Activated CD8-positive, alpha-beta memory T cell treated with anti-CD3 and anti-CD28 coated beads, Interleukin-2, amount 50 U/mL, for 1 hour (primary cell): ENCODE data around the gene TSC22D3.

Experiments used
- DNase-seq: peaks from one replicate; pipeline ENCODE4 v3.0.0-alpha.2; 2020; ENCODE audit errors: extremely low read depth

Gene TSC22D3

DNA sequence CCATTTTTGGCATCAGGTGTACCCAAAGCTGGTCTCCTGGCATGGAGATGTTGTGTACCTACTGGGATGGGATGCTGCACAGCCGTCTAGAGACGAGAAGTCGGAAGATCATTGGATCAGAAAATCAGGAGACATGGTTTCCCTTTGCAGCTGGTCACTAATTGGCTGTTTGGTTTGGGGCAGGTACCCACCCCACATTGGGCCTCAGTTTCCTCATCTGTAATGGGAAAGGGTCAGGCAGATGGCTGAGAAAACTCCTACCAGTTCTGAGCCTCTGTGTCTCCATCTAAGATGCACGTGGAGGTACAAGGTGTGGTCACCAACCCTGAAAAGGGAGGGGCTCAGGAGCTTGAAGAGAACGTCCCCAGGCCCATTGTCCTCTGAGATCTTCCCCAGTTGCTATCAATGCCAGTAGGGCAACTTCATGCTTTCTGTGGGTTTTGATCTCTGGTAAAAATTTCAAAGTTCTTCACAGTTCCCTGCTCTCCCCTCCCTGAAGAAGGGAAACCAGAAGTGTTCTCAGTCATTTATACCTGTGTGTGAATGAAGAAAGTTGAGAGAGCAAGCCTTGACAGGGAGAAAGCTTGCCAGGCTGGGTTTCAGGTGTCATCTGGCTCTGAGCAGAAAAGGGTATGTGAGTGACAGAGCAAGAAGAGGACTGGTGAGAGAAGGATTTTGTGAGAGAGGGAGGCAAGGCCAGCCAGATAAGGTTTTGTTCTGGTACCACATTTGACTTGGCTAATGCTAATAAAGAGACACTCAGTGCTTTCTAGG is 15.1 kb downstream of the TSC22D3 start:
- DNase-seq: no peak

DNA sequence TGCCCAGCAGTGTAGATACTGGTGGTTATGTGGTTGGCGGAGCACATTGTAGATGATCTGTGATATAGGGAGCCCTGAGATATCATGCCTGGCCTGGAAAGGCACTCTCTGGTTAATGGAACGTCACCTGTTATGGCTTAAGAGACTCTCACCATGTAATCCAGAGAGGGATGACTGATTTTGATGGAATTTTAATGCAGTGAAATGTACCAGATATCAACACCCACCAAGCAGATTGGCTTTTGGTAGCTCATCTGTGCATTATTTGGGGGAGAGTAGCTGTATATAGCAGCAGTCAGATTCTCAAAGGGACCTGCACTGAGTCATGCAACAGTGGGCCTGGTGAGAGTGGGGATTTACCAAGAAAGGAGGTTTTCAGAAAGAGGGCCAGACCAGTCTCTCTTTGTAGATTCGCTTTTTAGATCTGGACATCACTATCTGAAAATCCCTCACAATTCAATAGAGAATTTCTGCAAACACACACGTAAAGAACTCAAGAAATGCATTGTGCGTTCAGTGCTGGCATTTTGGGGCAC is 17.3 kb downstream of the TSC22D3 start:
- no peak for DNase-seq

DNA sequence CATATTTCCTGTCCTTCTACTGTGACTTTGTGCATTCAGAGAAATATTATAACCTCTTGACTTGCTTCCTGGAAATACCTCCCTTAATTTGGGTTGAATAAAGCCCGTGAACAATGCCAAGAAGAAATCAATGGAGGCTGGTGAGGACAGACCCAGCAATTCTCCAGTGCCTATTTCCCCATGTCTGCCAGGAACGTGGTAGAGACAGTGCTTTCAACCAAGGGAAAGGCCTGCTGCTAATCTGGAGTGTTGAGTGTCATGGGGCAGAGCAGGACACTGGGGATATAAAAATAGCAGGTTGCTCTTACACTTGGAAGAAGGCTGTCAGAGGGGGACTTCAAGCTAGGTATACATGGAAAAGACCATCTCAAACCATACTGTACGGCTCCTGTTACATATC is 19.9 kb downstream of the TSC22D3 start:
- DNase-seq: no peak

DNA sequence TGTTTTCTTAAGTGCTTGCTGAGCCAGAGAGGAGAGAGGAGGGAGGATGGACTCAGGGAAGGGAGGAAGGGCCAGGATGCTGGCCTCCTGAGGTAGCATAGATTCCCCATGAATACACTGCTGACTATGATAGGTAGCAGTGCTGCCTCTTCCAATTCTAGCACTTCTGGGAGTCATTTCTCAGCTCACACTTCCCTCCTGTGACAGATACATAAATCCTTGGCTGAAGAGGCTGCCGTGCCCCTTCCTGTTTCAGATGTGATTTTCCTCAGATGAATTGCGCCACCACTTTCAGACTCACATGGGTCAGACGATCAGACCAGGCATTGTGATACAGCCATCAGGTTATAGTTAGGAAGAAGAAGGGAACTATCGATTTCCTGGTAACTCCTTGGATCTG is 22.4 kb downstream of the TSC22D3 start:
- DNase-seq: no peak

DNA sequence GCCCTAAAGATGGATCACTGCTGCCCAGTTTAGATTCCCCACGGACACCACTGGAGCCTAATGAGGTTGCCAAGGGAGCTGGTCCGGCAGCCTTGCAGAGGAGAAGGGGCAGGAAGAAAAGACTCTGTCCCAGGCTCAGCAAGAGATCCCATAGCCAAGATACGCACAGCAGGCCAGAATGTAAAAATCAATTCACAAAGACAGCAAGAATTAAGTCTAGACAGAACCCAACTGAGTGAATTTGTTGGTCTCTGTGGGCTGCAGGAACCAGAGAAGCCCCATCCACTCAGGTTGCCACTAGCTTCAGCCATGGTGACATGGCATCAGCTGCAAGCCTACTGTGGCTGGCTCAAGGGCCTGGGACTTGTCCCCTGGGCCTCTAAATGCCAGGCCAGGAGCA is 22.9 kb downstream of the TSC22D3 start:
- DNase-seq: no peak

DNA sequence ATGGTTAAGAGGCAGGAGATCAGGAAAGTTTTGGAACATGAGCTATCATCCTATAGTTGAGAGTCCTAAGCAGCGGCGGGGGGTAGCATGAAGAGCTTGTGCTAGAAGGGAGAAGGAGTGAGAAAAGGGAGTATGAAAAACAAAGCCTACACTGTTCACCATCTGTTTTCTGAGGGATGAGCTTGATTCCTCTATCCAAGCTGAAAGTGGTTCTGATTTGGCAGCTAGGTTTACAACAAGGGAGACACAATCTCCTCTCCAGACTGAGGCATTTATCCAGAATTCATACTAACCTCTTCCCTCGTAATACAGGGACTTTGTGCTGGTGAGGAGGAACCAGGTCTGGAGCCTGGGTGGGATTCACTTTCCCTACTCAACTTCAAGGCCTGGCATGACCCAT is 23.5 kb downstream of the TSC22D3 start:
- no peak for DNase-seq

DNA sequence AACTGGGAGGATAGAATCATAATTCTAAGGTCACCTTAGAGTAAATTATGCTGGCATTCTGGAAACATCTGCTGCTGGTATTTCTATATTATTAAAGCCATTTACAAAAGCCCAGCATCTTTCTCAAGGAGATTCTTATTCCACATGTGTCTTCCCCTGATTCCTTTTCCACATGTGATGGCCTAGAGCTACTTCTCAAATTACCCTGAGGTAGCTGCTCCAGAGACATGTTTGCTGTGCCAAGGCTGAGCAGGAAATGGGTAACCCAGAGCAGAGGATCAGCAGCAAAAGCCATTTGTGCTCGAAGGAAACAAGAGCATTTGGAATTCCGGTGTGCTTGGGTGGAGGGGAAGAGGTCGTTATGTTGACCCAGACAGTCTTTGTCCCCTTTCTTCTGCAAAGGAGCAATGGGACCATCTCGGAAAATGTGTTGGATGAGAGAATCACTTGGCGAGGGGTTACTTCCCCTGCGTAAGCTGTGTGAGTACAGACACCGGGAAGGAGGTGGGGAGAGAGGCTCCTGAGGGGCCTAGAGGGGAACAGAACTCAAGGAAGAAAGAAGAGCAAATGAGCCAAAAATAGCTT is 24.6 kb downstream of the TSC22D3 start:
- no peak for DNase-seq

DNA sequence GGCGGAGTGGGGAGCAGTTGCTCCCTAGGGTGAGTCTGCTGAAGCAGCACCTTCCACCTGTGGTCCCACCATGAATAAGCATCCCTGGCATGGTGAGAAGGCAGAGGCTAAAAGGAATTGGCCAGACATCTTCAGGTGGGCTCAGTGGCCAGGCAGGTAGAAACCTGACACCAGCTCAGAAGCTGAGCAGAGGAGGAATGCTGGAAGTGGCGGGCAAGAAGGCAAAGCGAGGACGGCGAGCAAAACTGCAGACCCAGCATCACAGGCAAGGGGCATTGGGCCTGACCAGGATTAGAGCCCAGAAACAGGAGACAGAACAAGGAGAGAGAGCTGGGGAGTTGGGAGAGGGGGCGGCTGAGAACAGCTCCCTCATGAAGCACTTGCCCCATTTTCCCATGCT is 25.3 kb downstream of the TSC22D3 start:
- DNase-seq: no peak

DNA sequence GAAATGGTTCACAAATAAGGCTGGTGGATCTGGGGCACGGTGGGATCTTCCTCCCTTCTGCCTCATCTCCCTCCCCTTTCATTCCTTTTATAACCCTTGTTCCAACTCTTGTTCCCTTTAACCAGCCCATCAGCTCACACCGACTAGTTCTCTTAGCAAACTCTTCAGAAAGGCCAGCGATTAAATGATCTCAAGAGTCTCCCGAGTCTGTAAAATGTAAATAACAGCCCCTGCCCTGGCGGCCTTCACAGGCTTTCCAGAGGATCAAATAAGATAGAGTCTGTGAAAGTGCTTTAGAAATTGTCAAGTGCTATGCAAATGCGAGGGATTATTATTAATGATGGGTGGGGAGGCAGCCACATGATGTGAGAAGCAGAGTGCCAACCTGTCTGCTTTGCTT is 27.1 kb downstream of the TSC22D3 start:
- DNase-seq: no peak

DNA sequence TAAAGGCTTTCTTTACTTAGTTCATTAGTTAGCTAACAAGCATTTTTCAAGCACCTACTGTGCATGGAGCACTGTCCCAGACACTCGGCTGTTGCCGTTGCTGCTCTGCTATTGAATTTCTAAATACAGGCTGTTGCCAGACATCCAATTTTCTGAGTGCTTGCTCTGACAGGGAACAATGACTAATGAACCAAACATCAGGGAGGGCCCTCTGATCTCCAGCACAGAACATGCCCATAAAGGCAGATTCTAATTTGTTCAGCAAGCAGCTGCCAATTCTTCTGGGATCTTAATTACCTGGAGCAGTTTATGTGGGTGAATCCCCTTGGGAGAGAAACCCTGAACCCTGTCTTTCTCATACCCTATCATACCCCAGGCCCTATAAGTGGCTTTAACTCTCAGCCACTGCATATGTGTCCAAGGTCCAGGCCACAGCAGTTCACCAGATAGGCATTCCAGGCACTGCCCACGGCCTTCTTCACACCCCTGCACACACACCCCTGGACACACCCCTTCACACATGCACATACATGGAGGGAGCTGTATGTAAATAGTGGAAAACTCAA is 27.9 kb downstream of the TSC22D3 start:
- DNase-seq: no peak

DNA sequence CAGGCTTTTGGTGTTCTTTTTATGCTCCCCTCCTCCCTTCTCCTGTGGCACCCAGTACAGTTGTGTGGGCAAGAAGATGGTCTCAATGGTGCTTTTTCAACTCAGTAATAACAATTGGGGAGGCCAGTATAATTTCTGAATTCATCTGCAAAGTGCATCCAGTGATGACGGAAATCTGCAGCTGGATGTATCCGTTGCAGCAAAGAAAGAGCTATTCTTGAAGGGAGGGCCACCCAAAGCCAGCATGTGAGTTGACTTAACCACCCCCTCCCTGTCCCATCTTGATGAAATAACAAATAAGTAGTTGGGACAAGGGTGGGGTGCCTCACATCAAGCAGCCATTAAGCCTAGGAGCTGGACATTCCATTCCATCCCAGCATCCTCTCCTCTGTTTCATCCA is 30.7 kb downstream of the TSC22D3 start:
- DNase-seq: no peak

DNA sequence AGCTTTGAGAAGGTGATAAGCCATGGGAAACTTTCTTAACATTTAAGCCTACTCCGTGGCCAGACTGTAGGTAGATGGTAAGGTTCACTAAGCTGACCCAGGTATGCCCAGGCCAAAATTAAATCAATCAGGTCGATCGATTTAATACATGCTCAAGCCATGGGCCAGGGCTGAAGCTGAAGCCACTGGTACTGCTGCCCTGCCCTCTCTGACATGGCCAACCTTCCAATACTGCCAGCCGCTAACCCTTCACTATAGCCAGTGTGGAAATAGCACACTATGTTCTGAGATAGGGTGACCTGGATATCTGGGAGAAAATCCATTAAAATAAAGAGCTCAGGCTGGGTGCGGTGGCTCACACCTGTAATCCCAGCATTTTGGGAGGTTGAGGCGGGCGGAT is 31.6 kb downstream of the TSC22D3 start:
- no peak for DNase-seq

DNA sequence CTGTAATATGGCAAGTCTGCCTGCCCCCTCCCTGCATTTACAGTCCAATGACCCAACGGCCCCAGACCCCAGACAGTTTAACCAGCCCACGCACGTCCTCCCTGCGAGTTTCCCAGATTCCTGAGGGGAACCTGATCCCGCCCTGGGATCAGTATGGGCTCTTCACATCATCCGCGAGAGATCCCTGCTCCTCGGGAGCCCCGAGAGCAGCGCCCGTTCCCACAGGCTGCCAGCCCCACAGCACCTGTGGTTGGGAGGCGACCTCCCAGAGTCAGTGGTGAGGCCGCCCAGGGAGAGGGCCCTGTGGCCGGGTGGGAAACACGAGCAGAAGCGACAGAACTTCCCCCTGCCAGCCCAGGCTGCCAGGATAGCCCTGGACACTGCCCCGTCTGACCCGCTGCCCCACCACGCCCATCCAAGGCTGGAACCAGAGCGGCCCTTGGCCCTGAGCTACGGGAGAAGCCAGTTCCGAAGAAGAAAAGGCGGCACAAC is 32.8 kb downstream of the TSC22D3 start:
- DNase-seq: no peak

DNA sequence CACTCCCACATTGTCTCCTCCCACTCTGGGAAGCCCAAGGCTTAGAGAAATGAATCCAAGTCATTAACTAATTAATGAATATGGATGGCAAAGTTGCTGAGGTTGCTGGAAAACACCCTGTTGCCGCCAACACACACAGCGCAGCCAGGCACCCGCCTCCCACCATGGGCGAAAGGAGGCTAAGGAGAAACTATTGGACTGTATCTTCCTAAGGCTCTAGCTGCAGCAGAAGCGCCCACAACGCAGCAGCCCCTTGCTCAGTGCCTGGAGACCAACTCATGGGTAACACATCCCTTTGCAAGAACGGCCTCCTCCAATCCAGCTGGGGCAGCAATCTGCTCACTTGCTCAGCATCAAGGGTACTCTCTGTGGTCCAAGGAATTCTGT is 34.2 kb downstream of the TSC22D3 start:
- DNase-seq: no peak

DNA sequence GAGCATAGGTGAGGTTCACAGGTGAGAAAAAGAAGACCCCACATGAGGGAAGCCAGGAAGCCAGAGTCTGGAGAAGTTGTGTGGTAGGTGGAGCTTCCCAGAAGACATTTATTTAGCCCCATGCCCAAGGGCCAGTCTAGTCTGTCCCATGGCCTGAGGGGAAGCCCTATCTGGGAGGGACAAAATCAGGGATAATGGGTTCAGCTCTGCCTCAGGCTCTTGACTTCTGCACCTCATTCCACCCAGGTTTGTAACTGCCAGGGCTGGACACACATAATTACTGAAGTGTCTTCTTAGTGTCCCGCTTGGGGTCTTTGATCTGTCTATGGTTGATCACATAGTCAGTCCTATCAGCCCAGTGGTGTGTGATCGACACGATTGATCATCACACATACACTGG is 36.0 kb downstream of the TSC22D3 start:
- DNase-seq: no peak

DNA sequence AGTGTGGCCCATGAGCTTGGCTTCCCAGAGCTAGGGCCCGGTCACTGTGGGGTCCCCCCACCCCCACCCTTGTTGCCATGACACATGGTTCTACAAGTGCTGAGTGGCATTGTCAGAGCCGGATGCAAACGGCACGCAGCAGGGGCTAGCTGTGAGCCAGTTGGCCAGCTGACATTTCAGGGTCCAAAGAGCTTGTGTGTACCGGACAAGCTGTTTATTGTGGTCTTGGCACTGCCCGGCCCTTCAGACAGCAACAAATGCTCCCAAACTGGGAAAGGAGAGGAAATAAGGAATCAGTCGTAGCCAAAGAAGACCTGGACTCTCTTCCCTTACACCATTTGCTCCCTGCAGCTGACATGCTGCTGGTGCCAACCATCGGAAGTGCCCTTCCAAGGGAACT is 36.8 kb downstream of the TSC22D3 start:
- no peak for DNase-seq

DNA sequence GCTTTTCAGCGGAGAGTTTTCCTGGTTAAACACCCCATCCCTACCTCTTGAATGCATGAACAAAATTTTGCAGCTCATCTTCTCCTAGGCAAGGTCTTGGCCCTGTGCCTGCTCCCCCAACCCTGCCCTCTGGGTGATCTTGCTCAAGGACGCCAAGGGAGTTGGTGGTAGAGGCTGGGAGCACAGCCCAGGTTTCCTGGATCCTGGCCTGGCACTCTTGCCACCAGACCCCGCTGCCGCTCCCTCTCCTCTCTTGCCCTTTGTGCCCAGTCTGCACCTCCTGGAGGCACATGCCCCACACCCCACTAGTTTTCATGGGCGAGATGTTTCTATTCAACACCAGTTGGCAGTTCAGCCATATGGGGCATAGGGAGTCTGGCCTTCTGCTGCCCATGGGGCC is 37.3 kb downstream of the TSC22D3 start:
- no peak for DNase-seq

DNA sequence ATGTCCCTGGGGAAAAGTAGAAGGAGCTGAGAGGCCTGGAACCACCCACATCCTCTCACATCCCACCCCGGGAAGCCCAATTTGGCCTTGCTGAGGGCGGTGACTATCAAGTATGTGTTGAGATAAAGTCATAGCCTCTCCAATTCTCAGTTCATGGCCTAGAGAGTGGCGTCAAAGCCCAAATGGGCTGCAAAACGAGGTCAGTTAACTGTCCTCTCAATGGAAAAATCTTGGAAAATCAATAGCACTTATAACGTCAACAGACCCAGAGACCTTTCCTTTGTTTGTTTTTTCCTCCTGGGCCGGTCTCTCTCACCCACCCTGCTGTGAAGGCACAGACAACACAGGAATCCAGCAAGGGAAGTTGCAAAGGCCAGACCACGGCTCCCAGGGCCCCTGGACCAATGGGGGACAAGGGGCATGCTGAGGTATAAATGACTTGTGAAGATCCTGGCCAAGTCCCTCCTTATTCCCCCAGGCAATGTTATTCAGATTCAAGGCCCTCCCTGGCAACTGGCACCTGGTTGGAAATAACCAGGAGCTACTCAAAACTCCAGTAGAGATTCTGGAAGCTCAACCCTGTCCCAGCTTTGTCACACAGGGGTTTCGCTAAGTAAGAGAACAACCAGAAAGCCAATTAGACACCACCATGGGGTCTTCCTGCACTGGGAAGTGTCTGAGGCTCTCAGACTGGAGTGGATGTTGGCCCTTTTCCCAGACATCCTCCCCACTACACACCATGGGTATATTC is 38.6 kb downstream of the TSC22D3 start:
- no peak for DNase-seq

DNA sequence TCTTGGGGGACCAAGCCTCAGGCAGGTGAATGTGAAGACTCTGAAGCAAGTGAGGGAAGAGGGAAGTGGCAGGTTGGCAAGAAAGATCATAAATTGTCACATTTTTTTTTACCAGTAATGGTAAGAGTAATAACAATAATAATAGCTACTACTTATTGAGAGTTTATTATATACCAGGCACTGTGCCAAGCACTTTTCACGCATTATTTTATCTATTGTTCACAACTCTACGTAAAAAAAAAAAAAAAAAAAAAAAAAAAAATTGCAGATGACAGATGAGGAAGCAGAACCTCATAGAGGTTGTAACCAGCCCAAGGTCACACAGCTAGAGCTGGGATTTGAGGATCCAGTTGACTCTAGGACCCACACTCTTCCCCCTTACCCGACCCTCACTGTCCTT is 40.9 kb downstream of the TSC22D3 start:
- DNase-seq: no peak

DNA sequence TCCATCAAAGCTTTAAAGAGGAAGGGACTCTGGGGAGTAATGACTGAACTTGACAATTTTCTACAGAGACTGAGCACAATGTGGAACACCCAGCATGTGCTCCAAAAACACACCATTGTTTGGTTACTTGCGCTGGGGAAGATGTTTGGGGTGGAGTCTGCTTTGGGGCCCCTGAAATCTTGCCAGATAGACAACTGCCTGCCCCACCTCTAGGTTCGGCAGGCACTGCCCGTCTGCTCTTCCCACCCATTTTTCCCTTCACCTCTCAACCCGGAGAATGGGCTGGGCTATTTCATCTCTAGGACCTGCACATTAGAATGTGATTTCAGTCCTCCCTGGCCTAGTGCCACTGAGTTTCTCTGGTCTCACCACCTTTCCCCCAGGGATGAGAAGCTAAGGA is 41.9 kb downstream of the TSC22D3 start:
- DNase-seq: no peak

DNA sequence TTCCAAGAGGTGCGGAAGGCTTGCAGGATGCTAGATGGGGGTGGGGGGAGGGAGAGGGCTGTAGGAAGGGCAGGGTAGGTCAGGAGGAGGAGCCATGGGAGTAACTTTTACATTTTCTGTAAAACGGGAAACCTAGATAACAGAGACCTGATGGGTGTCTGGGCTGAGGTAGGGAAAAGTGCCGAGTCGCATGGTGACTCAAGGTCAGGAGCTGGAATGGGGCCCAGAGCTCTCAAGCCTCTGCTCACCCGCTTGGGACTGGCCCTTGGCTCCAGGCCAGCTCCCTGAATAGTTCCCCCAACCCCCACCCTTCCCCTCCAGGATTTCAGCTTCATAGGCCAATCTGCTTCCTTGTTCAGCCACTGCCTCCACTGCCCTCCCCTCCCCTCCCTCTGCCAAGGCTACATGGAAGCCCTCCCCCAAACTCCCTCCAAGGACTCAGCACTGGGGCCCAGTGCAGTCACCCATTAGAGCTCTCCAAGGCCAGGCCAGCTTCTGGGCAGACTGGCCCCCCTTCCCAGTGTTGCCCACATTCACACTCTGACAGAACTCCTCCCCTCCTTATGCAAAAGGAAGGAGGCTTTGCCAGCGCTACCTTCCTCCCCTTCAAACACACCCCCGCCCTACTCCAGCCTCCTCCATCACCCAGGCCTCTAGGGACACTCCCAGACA is 43.6 kb downstream of the TSC22D3 start:
- DNase-seq: no peak
